ENCODE results near the gene EFCAB8.

GRCh38 chr20:32885185-32885584 lies 26.5 kb downstream of the EFCAB8 start:
- TF ChIP-seq, protein P1, sequence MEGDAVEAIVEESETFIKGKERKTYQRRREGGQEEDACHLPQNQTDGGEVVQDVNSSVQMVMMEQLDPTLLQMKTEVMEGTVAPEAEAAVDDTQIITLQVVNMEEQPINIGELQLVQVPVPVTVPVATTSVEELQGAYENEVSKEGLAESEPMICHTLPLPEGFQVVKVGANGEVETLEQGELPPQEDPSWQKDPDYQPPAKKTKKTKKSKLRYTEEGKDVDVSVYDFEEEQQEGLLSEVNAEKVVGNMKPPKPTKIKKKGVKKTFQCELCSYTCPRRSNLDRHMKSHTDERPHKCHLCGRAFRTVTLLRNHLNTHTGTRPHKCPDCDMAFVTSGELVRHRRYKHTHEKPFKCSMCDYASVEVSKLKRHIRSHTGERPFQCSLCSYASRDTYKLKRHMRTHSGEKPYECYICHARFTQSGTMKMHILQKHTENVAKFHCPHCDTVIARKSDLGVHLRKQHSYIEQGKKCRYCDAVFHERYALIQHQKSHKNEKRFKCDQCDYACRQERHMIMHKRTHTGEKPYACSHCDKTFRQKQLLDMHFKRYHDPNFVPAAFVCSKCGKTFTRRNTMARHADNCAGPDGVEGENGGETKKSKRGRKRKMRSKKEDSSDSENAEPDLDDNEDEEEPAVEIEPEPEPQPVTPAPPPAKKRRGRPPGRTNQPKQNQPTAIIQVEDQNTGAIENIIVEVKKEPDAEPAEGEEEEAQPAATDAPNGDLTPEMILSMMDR (IDR thresholded peaks at IDR 0.05; ENCODE audit: borderline replicate concordance, extremely low read depth, low read length, poor library complexity, severe bottlenecking) = no peak
- TF ChIP-seq EZH2 (IDR thresholded peaks at IDR 0.05; ENCODE audit: borderline replicate concordance, low read depth, low read length, severe bottlenecking) = no peak

Data from DND-41 (cell line).